T47D (cell line): ENCODE results near the gene CKM.
"Not testable (repeated sequence)": the region's sequence is repeated elsewhere in the genome, so short reads cannot be mapped to it uniquely, and the experiment has no call there.

Experiments used
- DNase-seq, 2 experiments: peaks; one replicate each; pipeline versions ENCODE4 v3.0.0 to v3.0.0-alpha.2; 2011 to 2012; ENCODE audit warnings: low read depth in 1 of 2, low spot score in 1 of 2
- JUND ChIP-seq: IDR thresholded peaks from 2 replicates; pipeline ENCODE4 v1.6.1; 2012; ENCODE audit warnings: low read depth
- in situ Hi-C: cut with HindIII; loops from 2 replicates; pipeline ENCODE4 v1.10.0; 2016; ENCODE audit warnings: low sequenced_read_pairs, low pct_unique_long_range_greater_than_20kb

Gene CKM

DNA sequence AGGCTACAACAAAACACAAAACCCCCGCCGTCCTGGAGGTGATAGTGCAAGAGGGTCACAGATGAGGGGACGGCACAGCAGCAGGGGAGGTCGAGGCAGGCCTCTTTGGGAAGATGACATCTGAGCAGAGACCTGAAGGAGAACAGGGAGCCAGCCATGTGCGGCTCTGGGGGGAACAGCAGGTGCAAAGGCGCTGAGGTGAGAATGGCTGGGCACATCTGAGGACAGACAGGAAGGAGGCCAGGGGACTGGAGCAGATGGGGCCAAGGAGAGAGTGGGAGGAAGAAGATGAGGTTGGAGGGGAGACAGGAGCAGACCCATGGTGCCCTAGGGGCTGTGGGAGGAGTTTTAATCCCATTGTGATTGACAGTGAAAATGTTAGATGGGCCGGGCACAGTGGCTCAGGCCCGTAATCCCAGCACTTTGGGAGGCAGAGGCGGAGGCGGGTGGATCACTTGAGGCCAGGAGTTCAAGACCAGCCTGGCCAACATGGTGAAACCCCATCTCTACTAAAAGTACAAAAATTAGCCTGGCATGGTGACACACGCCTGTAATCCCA lies 1.8 kb upstream of the CKM start:
- in situ Hi-C loops: no loop called here
- no peak for TF ChIP-seq JUND
- DNase-seq: no peak

DNA sequence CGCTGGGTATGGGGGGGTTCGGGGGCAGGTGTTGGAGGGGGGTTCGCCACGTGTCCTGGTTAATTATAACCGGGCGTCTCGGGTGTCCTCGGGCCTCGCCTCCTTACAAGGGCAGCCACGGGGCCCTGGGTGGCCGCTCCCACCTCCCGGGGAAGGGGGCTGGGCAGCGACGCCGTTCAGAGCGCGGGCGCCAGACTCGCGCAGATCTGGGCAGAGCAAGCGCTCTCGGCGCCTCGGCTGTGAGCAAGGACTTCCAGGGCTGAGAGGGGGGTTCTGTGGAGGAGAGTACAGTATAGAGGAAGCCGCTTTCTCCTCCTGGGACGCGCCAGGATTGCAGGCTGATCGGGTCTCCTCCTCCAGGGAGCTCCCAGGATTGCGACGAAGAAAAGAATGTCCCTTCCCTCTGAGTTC lies 1.0 kb upstream of the CKM start:
- no peak for TF ChIP-seq JUND
- in situ Hi-C loops: no loop called here
- DNase-seq: no peak

DNA sequence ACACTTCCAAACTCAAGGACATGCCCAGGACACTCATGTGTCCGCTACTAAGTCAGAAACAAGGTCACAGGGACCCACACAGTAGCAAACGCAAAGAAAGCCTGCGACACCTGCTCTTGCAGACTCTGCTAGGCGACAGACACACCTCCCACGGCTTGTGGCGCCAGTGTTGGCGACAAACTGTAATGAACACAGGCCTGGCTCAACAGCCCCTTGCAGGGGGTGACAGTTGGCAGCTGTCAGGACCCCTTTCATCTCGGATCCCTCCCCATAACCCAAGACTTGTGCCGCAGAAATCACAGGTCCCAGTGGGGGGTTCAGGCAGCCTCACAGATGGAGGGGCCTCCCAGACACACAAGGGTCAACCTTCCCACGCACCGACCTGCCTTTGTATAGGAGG lies 364 bp downstream of the CKM start:
- no peak for TF ChIP-seq JUND
- no peak for DNase-seq
- in situ Hi-C loops: no loop called here

DNA sequence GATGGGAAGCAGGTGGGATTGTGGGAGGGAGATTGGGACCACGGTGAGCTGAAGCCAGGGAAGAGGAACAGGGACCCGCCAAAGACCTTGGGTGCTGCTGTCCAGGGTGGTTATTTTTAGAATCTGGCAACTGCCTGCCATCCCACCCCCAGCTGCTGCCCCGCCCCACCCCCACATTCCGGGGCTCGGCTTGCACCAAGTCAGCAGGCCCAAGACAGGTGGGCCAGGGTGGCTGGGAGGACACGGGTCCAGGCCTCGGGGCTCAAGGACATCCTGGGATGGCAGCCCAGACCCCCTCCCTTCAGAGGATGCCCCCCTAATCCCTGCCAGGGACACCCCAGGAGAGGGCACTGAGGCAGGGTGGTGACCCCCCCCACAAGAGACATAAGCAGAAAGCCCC lies 827 bp downstream of the CKM start:
- no peak for TF ChIP-seq JUND
- in situ Hi-C loops: no loop called here
- DNase-seq: no peak

DNA sequence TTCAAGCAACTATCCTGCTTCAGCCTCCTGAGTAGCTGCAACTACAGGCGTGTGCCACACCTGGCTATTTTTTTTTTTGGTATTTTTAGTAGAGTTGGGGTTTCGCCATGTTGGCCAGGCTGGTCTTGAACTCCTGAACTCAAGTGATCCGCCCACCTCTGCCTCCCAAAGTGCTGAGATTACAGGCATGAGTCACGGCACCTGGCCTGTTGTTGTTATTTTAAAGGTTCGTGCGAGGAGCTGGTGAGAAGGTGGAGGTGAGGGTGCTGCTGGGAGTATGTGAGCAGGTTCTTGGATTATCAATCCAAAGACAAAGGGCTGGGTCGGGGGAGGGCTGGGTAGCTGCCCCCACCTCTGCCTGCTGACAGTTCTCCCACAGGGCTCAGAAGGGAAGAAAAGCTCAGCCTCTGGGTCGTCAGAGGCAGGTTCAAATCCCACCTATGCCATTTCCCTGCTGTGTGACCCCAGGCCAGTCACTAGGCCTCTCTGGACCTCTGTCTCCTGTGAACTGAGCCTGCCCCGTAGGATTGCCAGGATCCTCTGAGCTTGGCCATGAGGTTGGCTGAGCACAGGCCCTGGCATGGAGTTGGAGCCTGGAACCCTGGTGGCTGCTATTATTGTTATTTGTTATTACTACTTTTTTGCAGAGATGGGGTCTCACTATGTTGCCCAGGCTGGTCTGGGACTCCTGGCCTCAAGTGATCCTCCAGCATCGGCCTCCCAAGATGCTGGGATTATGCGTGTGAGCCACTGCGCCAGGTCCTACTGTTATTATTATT lies 1.5 kb downstream of the CKM start:
- in situ Hi-C loops: no loop called here
- TF ChIP-seq JUND: no peak
- no peak for DNase-seq

DNA sequence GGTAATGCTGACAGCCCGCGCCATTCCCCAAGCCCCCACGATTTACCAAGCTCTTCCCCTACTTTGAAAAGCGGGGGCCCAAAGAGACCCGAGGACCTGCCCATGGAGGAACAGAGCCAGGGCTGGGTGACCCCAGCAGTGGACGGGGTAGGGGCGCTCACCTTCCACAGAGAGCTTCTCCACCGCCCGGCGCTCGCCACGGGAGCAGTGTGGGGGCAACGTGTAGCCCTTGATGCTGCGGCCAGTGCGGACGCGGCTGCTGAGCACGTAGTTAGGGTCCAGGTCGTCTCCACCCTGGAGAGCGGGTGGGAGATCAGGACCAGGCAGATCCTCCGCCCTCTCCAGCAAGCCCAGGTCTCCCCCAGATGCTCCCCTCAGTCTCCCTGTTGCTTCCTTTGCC lies 7.4 kb downstream of the CKM start:
- DNase-seq: no peak

DNA sequence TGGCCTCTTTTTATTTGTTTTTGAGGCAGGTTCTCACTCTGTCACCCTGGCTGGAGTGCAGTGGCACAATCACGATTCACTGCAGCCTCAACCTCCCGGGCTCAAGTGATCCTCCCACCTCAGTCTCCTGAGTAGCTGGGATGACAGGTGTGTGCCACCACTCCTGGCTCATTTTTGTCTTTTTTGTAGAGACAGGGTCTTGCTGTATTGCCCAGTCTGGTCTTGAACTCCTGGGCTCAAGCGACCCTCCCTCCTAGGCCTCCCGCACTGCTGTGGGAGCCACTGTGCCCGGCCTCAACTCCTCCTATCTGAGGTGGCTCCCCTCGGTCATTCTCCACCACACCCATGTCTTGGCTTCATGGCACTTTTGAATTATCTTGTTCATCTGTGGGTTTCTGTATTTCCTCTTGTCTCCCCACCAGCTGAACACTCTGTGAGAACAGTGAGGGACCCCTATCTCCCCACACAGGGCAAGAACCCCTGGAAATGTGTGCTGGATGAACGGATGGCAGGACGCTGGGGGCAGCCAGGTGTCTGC lies 7.9 kb downstream of the CKM start:
- in situ Hi-C loops: no loop called here
- no peak for DNase-seq
- TF ChIP-seq JUND: no peak

More for the DNA sequence above, 7.4 kb downstream of the CKM start:
- in situ Hi-C loops: no loop called here
- TF ChIP-seq JUND: no peak

DNA sequence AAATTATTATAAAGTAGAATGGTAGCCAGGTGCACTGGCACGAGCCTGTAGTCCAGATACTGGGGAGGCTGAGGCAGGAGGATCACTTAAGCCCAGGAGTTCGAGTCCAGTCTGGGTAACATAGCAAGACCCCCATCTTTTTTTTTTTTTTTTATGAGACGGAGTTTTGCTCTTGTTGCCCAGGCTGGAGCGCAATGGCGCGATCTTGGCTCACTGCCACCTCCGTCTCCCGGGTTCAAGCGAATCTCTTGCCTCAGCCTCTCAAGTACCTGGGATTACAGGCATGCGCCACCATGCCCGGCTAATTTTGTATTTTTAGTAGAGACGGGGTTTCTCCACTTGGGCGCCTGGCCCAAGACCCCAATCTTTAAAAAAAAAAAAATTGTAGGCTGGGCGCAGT lies 10.4 kb downstream of the CKM start:
- in situ Hi-C loops, DNase-seq: not testable (repeated sequence)

DNA sequence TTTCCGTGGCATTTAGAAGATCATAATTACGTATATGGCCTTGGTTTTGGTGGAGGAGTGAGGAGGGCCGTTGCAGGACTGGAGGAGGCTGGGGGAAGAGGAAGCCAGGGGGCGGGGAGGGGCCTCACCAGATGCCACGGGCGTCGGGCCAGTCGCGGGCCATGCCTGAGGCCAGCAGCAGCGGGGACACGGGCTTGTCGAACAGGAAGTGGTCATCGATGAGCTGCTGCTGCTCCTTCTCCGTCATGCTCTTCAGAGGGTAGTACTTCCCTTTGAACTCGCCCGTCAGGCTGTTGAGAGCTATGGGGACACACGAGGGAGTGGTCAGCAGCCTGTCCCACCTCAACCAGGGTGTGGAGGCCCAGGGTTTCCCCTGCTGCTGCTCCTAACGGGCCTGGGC lies 11.1 kb downstream of the CKM start:
- TF ChIP-seq JUND: no peak
- DNase-seq: no peak
- in situ Hi-C loops: no loop called here

DNA sequence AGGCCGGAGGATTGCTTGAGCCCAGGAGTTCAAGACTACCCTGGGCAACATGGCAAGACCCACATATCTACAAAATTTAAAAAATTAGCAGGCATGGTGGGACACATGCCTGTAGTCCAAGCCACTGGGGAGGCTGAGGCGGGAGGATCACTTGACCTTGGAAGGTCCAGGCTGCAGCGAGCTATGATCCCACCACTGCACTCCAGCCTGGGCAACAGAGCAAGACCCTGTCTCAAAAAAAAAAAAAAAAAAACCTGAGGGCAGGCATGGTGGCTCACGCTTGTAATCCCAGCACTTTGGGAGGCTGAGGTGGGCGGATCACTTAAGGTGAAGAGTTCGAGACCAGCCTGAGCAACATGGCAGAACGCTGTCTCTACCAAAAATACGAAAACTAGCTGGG lies 13.4 kb downstream of the CKM start:
- in situ Hi-C loops, DNase-seq: not testable (repeated sequence)

DNA sequence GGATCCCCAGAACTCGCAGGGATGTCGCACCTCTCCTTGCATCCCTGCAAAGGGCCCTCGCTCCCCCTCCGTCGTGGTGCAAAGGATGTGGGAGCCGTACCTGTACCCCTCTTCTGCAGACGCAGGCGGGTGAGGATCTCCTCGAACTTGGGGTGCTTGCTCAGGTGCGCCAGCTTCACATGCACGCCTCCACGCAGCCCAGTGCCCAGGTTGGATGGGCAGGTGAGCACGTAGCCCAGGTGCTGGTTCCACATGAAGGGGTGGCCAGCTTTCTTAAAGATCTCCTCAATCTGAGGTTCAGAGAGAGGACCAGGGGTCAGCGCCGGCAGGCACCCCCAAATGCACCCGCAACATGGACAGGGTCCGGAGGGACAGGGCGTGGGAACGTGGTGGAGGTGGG lies 15.3 kb downstream of the CKM start:
- no peak for TF ChIP-seq JUND
- no peak for DNase-seq
- in situ Hi-C loops: no loop called here

DNA sequence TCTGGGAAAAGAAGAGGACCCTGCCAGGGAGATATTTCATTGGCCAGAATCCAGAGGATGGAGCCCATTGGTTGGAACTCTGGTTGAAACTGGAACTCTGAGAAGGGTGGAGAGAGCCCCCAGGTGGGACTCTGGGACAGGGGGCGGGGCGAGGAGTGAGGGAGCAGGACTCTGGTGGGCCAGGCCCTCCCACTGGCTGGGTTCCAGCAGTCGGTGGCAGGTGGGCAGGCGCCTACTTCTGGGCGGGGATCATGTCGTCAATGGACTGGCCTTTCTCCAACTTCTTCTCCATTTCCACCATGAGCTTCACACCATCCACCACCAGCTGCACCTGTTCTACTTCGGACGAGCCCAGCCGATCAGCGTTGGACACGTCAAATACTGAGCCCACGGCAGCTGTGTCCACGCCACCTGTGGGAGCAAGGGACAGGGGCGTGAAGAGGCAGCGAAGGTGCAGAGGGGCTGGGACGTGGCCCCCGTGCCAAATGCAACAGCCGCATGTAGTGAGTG lies 16.1 kb downstream of the CKM start:
- no peak for TF ChIP-seq JUND
- in situ Hi-C loops: no loop called here
- no peak for DNase-seq

DNA sequence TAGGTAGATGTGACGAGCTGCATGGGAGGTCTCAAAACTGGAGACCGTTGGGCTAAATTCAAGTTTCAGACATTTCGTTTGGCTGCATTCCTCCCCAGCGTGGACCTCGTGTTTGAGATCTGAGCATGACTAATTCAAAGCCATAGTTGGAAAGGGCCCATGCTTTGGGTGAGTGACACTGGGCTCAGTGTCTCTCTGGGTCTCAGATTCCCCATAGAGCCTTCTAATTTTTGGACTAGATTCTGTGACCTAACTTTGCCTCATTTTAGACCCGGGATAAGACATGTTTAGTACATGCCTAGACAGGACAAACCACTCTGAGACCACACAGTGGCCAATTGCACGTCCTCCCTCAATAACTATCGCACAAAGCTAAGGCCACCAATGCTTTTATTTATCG lies 16.6 kb downstream of the CKM start:
- no peak for DNase-seq
- TF ChIP-seq JUND: no peak
- in situ Hi-C loops: no loop called here
